ENCODE measurements around the gene KRTAP5-7. TPM values are rescaled to one million over a fixed set of nuclear protein-coding genes. Genes with fewer than 3 reads are reported as not detected.

Gene KRTAP5-7
- total RNA-seq, 4 donors from 2014 or later = not detected

DNA sequence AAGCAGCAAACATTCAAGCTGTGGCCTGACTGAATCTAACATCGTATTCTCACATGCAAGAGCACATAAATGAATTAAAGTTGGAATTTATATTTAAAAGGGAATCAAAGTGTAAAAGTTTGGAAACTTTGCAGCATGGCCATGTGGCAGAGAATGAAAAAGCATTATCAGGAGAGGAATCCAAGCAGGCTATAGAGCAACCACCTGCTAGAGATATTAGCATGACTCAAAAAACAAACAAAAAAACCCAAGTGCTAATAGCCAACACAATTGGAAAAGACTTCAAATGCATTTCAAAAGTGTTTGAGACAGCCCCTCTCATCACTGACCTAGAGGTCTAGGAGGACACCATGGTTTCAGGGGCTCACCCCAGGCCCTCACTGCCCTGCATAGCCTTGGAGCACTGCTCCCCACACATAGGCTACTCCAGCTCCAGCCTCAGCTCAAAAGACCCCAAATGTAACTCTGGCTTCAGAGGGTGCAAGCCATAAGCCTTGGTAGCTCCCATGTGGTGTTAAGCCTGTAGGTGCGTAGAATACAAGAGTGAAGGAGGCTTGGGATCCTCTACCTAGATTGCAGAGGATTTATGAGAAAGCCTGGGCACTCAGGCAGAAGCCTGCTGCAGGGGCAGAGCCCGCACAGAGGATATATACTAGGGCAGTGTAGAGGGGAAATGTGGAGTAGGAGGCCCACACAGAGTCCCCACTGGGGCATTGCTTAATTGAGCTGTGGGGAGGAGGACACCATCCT is 1.7 kb upstream of the KRTAP5-7 start:
- no peaks in the 10 kb centered on the region for H3K4me1 ChIP-seq
- no peak overlapping the region for H3K4me3 ChIP-seq
- H3K27ac ChIP-seq = no peak overlapping the region
- ATAC-seq = no peak
- WGBS, 2 donors (ENCODE audit: low coverage in 1 of 2) = 92 to 100% methylated on average over 1 of the region's 3 CpGs
- H3K27me3 ChIP-seq = peaks cover 6% of the 10 kb centered on the region
- TF ChIP-seq, protein P1, sequence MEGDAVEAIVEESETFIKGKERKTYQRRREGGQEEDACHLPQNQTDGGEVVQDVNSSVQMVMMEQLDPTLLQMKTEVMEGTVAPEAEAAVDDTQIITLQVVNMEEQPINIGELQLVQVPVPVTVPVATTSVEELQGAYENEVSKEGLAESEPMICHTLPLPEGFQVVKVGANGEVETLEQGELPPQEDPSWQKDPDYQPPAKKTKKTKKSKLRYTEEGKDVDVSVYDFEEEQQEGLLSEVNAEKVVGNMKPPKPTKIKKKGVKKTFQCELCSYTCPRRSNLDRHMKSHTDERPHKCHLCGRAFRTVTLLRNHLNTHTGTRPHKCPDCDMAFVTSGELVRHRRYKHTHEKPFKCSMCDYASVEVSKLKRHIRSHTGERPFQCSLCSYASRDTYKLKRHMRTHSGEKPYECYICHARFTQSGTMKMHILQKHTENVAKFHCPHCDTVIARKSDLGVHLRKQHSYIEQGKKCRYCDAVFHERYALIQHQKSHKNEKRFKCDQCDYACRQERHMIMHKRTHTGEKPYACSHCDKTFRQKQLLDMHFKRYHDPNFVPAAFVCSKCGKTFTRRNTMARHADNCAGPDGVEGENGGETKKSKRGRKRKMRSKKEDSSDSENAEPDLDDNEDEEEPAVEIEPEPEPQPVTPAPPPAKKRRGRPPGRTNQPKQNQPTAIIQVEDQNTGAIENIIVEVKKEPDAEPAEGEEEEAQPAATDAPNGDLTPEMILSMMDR (IDR thresholded peaks at IDR 0.05) = no peak
- TF ChIP-seq POLR2A (IDR thresholded peaks at IDR 0.05) = no peak
- no peak for TF ChIP-seq POLR2AphosphoS5 (IDR thresholded peaks at IDR 0.05)
- TF ChIP-seq EP300 (IDR thresholded peaks at IDR 0.05) = no peak
- H3K36me3 ChIP-seq = no peaks in the 10 kb centered on the region
- peaks cover 0 to 10% (median 0%) of the 10 kb centered on the region in 3 donors for H3K9me3 ChIP-seq

DNA sequence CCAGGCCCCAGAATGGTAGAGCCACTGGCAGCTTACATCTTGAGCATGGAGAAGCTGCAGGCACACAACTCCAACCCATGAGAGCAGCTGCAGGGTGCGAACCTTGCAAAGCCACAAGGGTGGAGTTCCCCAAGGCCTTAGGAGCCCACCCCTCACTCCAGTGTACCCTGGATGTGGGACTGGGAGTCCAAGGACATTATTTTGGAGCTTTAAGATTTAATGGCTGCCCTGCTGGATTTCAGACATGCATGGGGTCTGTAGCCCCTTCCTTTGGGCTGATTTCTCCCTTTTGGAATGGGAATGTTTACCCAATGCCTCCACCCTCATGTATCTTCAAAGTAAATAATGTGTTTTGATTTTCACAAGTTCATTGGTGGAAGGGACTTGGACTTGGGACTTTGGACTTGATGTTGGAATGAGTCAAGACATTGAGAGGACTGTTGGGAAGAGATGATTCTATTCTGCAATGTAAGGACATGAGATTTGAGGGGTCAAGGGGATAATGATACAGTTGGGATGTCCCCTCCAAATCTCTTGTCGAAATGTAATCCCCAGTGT is 1.1 kb upstream of the KRTAP5-7 start:
- Histone ChIP-seq H3K4me1 (no peaks in the 10 kb centered on the region), H3K27ac (no peak overlapping the region), H3K27me3 (peaks cover 6% of the 10 kb centered on the region), H3K4me3 (no peak overlapping the region), H3K36me3 (no peaks in the 10 kb centered on the region), H3K9me3 (peaks cover 0 to 10% (median 0%) of the 10 kb centered on the region in 3 donors)
- no peak for ATAC-seq
- WGBS, 2 donors (ENCODE audit: low coverage in 1 of 2) = 40 to 54% methylated on average over 1 of the region's 2 CpGs
- TF ChIP-seq, protein P1 (IDR thresholded peaks at IDR 0.05) = no peak
- TF ChIP-seq EP300 (IDR thresholded peaks at IDR 0.05) (no peak), POLR2AphosphoS5 (IDR thresholded peaks at IDR 0.05) (no peak), POLR2A (IDR thresholded peaks at IDR 0.05) (no peak)

DNA sequence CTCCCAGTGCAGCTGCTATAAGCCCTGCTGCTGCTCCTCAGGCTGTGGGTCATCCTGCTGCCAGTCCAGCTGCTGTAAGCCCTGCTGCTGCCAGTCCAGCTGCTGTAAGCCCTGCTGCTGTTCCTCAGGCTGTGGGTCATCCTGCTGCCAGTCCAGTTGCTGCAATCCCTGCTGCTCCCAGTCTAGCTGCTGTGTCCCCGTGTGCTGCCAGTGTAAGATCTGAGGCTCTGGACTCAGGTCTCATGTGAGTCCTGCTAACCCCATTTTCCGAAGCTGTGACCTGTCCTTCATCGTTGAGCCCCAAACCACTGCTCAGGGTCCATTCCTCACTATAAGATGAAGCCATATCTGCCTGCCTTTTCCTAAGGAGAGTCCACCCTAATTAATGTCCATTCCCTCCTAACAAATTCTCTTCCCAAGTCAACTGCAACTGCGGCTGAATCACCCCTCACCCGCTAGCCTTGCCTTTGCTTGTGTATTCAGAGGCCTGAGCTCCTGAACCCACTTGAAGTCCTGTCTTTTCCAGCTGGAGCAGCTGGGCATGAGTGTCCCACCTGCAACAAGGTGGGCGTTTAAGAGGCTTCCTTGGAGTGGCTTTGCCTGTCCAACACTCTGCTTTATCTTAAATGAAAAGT is 626 bp downstream of the KRTAP5-7 start:
- 71 to 93% methylated on average over 3 to 6 of the region's 6 CpGs for WGBS, 2 donors (ENCODE audit: low coverage in 1 of 2)
- Histone ChIP-seq H3K4me1 (no peaks in the 10 kb centered on the region), H3K36me3 (no peaks in the 10 kb centered on the region), H3K4me3 (no peak overlapping the region), H3K9me3 (peaks cover 0 to 10% (median 0%) of the 10 kb centered on the region in 3 donors), H3K27ac (no peak overlapping the region), H3K27me3 (peaks cover 6% of the 10 kb centered on the region)
- no peak for TF ChIP-seq EP300 (IDR thresholded peaks at IDR 0.05)
- TF ChIP-seq, protein P1 (IDR thresholded peaks at IDR 0.05) = no peak
- TF ChIP-seq POLR2A (IDR thresholded peaks at IDR 0.05) = no peak
- TF ChIP-seq POLR2AphosphoS5 (IDR thresholded peaks at IDR 0.05) = no peak
- no peak for ATAC-seq

DNA sequence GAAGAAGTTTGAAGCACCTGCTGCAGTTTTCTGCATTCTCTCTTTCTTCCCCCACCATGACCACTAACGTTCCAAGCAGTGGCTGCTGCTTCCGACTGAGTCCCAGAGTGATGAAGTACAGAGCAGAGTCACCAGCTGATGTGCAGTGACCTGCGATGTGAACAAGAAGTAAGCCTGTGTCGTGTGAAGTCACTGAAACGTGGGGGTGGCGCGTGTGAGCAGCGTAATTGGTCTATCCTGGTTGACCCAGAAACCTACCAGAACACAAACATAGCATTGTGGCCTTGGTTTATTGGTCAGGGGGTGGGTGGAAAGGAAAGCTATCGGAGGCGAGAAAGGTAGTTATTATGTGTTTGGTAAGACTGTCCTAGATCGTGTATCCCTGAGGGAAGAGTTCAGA is 3.5 kb downstream of the KRTAP5-7 start:
- ATAC-seq = no peak
- H3K27me3 ChIP-seq = peaks cover 2% of the 10 kb centered on the region
- WGBS, 2 donors (ENCODE audit: low coverage in 1 of 2) = 79% methylated on average over 11 of the region's 11 CpGs; no CpG with 5 or more reads in 1 of the 2 donors
- peaks cover 0 to 3% (median 0%) of the 10 kb centered on the region in 3 donors for H3K9me3 ChIP-seq
- no peaks in the 10 kb centered on the region for H3K36me3 ChIP-seq
- H3K27ac ChIP-seq = no peak overlapping the region
- no peaks in the 10 kb centered on the region for H3K4me1 ChIP-seq
- no peak overlapping the region for H3K4me3 ChIP-seq
- TF ChIP-seq, protein P1 (IDR thresholded peaks at IDR 0.05) = no peak
- no peak for TF ChIP-seq POLR2A (IDR thresholded peaks at IDR 0.05)
- no peak for TF ChIP-seq EP300 (IDR thresholded peaks at IDR 0.05)
- no peak for TF ChIP-seq POLR2AphosphoS5 (IDR thresholded peaks at IDR 0.05)
